ENCODE results near the gene COL5A1. TPM values are rescaled to one million over a fixed set of nuclear protein-coding genes. Genes with fewer than 3 reads are reported as not detected.

Gene COL5A1
- total RNA-seq, 1 donor from 2014 or later = 6.1 TPM

- no peaks in the 10 kb centered on the region for H3K9me3 ChIP-seq (ENCODE audit: low read depth)
- no peak overlapping the region for H3K4me3 ChIP-seq
- peaks cover 2% of the 10 kb centered on the region for H3K27me3 Mint-ChIP-seq (ENCODE audit: insufficient read depth, low read depth)
- no peak overlapping the region for H3K4me2 ChIP-seq
- no peak overlapping the region for H3K27ac ChIP-seq
- H3K27ac Mint-ChIP-seq = no peak overlapping the region
- peaks cover 5% of the 10 kb centered on the region for H3K4me1 Mint-ChIP-seq
- no peaks in the 10 kb centered on the region for H3K36me3 ChIP-seq
- no peaks in the 10 kb centered on the region for H3K79me2 ChIP-seq (ENCODE audit: low read depth)
- H4K20me1 ChIP-seq (ENCODE audit: low read depth) = no peaks in the 10 kb centered on the region
- no peak for DNase-seq (ENCODE audit: low spot score)
- H3K27me3 ChIP-seq = no peaks in the 10 kb centered on the region
- H3K36me3 Mint-ChIP-seq = no peaks in the 10 kb centered on the region
- H3K9me3 Mint-ChIP-seq = peaks cover 4% of the 10 kb centered on the region
- H3K4me3 Mint-ChIP-seq = no peak overlapping the region
- no peak for TF ChIP-seq CTCF (IDR thresholded peaks at IDR 0.05)
- no peak for TF ChIP-seq EZH2 (IDR thresholded peaks at IDR 0.05)
- TF ChIP-seq EZH2phosphoT487 (IDR thresholded peaks at IDR 0.05) = no peak
- H2AFZ ChIP-seq (replicated peaks) = no peak overlapping the region
- H3F3A ChIP-seq (ENCODE audit: low read depth) = peaks cover 9% of the 10 kb centered on the region
- H3K9ac ChIP-seq = no peak overlapping the region
- peaks cover 10% of the 10 kb centered on the region for H3K4me1 ChIP-seq
Observed at GRCh38 chr9:134656334-134657006, 14.9 kb downstream of the COL5A1 start.

- no peak for DNase-seq (ENCODE audit: low spot score)
- Histone ChIP-seq H3K79me2 (ENCODE audit: low read depth) (no peaks in the 10 kb centered on the region), H3K4me2 (peak overlapping the region; percentile 47), H3K36me3 (no peaks in the 10 kb centered on the region), H3K4me1 (peaks cover 10% of the 10 kb centered on the region), H4K20me1 (ENCODE audit: low read depth) (no peaks in the 10 kb centered on the region), H2AFZ (replicated peaks) (no peak overlapping the region), H3K9me3 (ENCODE audit: low read depth) (no peaks in the 10 kb centered on the region), H3K27ac (no peak overlapping the region), H3F3A (ENCODE audit: low read depth) (peaks cover 9% of the 10 kb centered on the region), H3K4me3 (no peak overlapping the region), H3K27me3 (no peaks in the 10 kb centered on the region), H3K9ac (no peak overlapping the region)
- Mint-ChIP-seq H3K36me3 (no peaks in the 10 kb centered on the region), H3K4me1 (no peaks in the 10 kb centered on the region), H3K9me3 (peaks cover 11% of the 10 kb centered on the region), H3K27me3 (ENCODE audit: insufficient read depth, low read depth) (no peaks in the 10 kb centered on the region), H3K27ac (no peak overlapping the region), H3K4me3 (no peak overlapping the region)
- TF ChIP-seq CTCF (IDR thresholded peaks at IDR 0.05) (no peak), EZH2 (IDR thresholded peaks at IDR 0.05) (no peak), EZH2phosphoT487 (IDR thresholded peaks at IDR 0.05) (no peak)
Observed at GRCh38 chr9:134657666-134658377, 16.2 kb downstream of the COL5A1 start.

GRCh38 chr9:134658378-134658955, 16.9 kb downstream of the COL5A1 start:
- no peak overlapping the region for H3K27ac ChIP-seq
- peak; percentile 45 for DNase-seq (ENCODE audit: low spot score)
- peak overlapping the region; percentile 47 for H3K4me2 ChIP-seq

More at GRCh38 chr9:134658378-134658955, 16.9 kb downstream of the COL5A1 start:
- no peaks in the 10 kb centered on the region for H3K4me1 Mint-ChIP-seq
- H2AFZ ChIP-seq (replicated peaks) = no peak overlapping the region
- H3K4me3 Mint-ChIP-seq = no peak overlapping the region
- H3K27me3 ChIP-seq = no peaks in the 10 kb centered on the region
- no peaks in the 10 kb centered on the region for H3K27me3 Mint-ChIP-seq (ENCODE audit: insufficient read depth, low read depth)
- peaks cover 9% of the 10 kb centered on the region for H3F3A ChIP-seq (ENCODE audit: low read depth)
- H3K27ac Mint-ChIP-seq = no peak overlapping the region
- no peaks in the 10 kb centered on the region for H3K36me3 Mint-ChIP-seq
- H3K36me3 ChIP-seq = no peaks in the 10 kb centered on the region
- peaks cover 11% of the 10 kb centered on the region for H3K9me3 Mint-ChIP-seq
- H3K9ac ChIP-seq = no peak overlapping the region
- TF ChIP-seq EZH2 (IDR thresholded peaks at IDR 0.05) = no peak
- H3K9me3 ChIP-seq (ENCODE audit: low read depth) = no peaks in the 10 kb centered on the region
- no peaks in the 10 kb centered on the region for H4K20me1 ChIP-seq (ENCODE audit: low read depth)
- H3K4me3 ChIP-seq = no peak overlapping the region
- peaks cover 10% of the 10 kb centered on the region for H3K4me1 ChIP-seq
- no peaks in the 10 kb centered on the region for H3K79me2 ChIP-seq (ENCODE audit: low read depth)
